Cardiac fibroblast (primary cell): ENCODE results near the gene SSR3.
A peak's percentile ranks its signal among the peaks of the same experiment; 100 is the strongest.

Source experiments
- DNase-seq, 2 donors: peaks; one replicate each; pipeline versions ENCODE4 v3.0.0 to v3.0.0-alpha.2; 2010; ENCODE audit warnings: low read depth in 2 of 2
- H3K4me3 ChIP-seq, 2 donors: replicated peaks in 1 of 2; 1 replicate in 1 of 2; 2 replicates in 1 of 2; pipeline ENCODE4 v1.5.1; 2011; ENCODE audit warnings: low read depth in 2 of 2, low read length in 2 of 2, mild to moderate bottlenecking in 2 of 2, moderate library complexity in 1 of 2
- CTCF ChIP-seq: IDR thresholded peaks from one replicate; pipeline ENCODE4 v1.5.1; 2011; ENCODE audit warnings: low read depth, mild to moderate bottlenecking, low read length, inconsistent platforms

The SSR3 gene

GRCh38 chr3:156530980-156531379, 23.9 kb downstream of the SSR3 start:
- no peak for TF ChIP-seq CTCF
- no peak overlapping the region for H3K4me3 ChIP-seq
- no peak for DNase-seq

GRCh38 chr3:156527060-156527459, 27.9 kb downstream of the SSR3 start:
- no peak overlapping the region for H3K4me3 ChIP-seq
- no peak for DNase-seq
- no peak for TF ChIP-seq CTCF

GRCh38 chr3:156525808-156526207, 29.1 kb downstream of the SSR3 start:
- no peak for DNase-seq
- H3K4me3 ChIP-seq = no peak overlapping the region
- TF ChIP-seq CTCF = no peak

- DNase-seq = no peak
Measured at GRCh38 chr3:156522673-156523072, 32.2 kb downstream of the SSR3 start.

GRCh38 chr3:156519758-156520162, 35.2 kb downstream of the SSR3 start:
- no peak for DNase-seq
- no peak overlapping the region for H3K4me3 ChIP-seq
- TF ChIP-seq CTCF = no peak

More at GRCh38 chr3:156522673-156523072, 32.2 kb downstream of the SSR3 start:
- TF ChIP-seq CTCF = no peak
- H3K4me3 ChIP-seq = no peak overlapping the region

GRCh38 chr3:156518726-156519125, 36.2 kb downstream of the SSR3 start:
- DNase-seq = peak; percentile 20 to 79
- TF ChIP-seq CTCF = no peak
- no peak overlapping the region for H3K4me3 ChIP-seq

- no peak for TF ChIP-seq CTCF
- no peak overlapping the region for H3K4me3 ChIP-seq
- no peak for DNase-seq
Measured at GRCh38 chr3:156516961-156517360, 38.0 kb downstream of the SSR3 start.
